ENCODE results near the gene LPIN2.

Gene LPIN2

DNA sequence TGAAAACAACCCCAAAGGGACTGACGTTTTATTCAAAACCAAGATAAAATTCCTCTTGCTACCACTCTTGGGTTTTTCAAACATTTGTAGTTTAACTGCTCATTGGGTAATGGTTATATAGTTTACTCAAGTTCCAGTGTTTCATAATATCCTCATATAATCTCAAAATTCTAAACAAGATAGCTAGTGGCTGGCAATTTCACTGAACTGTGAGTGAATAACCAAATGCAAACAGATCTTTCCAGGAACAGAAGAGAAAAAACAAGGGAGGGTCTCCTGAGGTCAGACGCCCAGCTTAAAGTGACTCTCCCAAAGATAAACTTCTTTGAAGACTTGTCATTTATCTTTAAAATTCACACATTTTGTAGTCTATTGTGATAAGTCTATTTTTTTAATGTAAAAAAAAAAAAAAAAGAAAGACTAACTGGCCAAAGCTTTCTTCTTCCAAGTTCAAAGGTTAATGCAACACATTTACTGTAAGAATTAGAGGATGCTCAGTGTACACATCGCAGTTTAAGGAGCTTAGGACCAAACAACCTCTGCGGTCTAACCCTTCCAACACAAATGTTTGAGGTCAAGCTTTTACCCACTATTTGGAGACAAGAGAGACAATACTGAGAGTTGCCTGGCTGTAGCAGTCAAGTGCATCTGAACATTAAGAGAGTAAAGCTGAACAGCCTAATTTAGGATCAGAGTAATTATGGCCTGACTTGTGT is 26.6 kb downstream of the LPIN2 start:
- peak; percentile 74 to 75 for DNase-seq
- TF ChIP-seq GATA1 (IDR thresholded peaks at IDR 0.05; ENCODE audit: low read depth, low read length) (no peak), POLR2A (IDR thresholded peaks at IDR 0.05; ENCODE audit: low read length) (no peak)

DNA sequence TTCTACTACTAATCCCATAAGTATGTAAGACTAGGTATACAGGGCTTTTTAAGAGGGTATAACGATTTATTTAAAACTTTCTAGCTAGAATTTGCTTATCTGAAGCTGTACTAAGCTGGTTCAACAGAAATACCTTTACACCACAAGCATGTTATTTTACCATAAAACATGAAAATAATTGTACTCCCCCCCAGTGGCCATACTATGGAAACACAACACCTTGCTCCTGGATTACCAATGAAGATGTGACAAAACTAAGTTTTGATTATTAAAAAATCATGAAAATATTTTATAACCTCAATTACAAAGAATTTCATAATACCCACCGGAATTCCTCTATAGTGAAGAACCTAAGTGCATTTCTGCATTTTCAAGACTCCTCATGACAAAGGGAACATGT is 27.3 kb downstream of the LPIN2 start:
- TF ChIP-seq POLR2A (IDR thresholded peaks at IDR 0.05; ENCODE audit: low read length): no peak
- DNase-seq: peak; percentile 65 to 76

DNA sequence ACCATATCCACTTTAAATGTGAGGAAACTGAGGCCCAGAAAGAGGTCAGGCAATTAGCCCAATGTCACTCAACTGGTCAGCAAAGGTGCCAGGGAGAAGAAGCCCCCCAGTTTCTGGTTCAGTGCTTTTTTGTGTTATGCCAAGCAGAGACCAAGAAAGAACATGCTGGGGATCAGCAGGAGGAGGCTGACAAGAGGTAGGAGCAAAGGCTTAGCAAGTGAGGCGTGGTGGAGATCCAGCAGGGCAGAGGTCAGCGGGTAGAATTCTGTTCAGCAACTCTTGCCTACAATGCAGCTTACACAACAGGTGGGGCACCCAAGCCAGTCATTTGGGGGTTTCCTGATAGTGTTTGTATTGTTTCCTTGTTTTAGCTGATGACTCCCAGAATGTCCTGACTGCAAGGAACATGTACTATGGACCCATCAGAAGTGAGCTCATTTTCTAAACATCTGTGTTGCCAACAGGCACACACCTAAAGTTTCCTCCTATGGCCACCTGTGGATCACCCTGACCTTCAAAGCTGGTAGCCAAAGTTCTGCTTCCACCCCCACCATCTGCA is 28.2 kb downstream of the LPIN2 start:
- TF ChIP-seq GATA1 (IDR thresholded peaks at IDR 0.05; ENCODE audit: low read depth, low read length) (no peak), POLR2A (IDR thresholded peaks at IDR 0.05; ENCODE audit: low read length) (no peak)
- DNase-seq: no peak

DNA sequence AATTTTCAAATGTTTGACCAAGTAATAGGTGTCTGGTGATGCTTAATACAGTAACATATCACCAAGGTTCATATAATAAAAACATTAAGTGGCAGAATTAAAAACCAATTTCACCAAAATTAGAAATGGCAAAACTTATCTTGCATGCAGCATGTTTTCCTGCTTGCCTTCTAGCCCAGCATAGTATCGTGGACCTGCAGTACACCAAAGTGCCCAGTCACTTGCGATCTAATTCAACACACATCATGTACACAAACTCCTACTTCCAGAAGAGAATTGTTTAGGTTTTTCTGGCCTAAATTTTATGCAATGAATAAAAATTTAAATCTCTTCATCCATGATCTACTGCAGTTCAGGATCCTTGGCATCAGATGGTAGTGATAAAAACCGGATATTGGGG is 28.9 kb downstream of the LPIN2 start:
- no peak for TF ChIP-seq POLR2A (IDR thresholded peaks at IDR 0.05; ENCODE audit: low read length)
- TF ChIP-seq GATA1 (IDR thresholded peaks at IDR 0.05; ENCODE audit: low read depth, low read length): no peak
- DNase-seq: peak; percentile 77 to 79

DNA sequence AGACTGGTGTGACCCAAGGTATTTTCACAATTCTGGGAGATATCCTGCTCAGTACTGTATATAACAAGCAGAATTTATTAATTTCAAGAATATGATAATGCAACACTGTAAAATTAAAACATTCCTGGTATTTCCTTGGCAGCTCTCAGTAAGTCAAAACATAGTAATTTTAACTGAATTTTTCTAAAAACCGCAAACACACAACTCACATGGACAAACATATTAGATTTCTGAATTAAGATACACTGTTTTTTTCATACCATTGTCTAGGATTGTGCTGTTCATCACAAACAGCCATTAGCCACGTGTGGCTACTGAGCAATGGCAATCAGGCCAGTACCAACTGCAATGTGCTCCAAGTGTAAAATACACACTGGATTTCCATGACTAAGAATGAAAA is 29.6 kb downstream of the LPIN2 start:
- TF ChIP-seq POLR2A (IDR thresholded peaks at IDR 0.05; ENCODE audit: low read length) (no peak), GATA1 (IDR thresholded peaks at IDR 0.05; ENCODE audit: low read depth, low read length) (no peak)
- DNase-seq: no peak

DNA sequence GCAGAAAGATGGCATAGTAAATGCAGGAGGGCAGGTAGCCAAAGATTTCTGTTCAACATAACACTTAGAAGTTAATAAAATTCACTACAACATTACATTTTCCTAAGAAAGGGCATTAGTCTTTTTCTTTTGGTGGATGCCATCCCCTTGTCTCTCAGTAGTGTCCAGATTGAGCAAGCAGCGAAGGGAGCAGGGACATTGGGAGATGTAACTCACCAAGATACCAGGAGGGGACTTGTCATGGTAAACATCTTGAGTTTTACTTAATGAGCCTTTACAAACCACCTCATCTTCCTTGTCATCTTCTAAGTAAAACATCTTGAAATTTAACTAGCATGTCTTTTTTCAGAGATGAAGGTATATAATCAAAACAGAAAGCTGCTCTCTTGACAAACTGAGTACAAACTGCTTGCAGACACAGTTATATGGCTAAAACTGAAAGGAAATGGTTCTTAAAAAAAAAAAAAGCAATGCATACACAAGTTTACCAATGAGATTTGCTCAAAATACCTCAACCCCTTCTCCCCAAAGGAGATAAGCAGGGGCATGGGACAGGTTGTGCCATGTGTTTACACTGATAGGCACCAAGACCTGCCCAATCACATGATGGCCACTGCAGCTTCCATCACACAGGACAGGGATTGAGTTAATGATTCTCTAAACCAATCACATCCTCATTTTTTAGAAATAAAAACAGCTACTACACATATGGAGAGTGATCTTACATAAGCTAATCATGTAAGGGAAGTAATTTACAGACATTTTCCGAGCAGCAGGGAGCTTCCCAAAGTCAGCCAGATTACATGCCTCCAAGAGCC is 30.3 kb downstream of the LPIN2 start:
- peak; percentile 68 for TF ChIP-seq POLR2A (IDR thresholded peaks at IDR 0.05; ENCODE audit: low read length)
- peak; percentile 19 for TF ChIP-seq GATA1 (IDR thresholded peaks at IDR 0.05; ENCODE audit: low read depth, low read length)
- peak; percentile 92 to 95 for DNase-seq

DNA sequence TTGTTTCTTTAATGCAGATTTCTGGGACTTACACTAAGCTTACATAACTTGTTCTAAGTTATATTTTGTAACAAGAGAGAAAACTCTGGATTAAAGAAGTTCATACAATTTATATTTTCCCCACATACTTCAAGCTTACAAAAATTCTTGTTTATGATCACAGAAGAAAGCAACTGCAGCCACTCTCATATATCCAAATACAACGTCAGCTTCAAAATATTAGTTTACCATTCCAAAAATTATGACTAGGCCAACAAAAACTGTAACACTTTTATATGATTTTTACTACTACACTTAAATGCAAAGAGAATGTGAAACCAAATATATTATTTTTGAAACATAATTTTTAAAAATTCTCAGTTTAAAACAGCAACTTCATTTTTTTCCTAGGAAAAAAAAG is 30.9 kb downstream of the LPIN2 start:
- TF ChIP-seq POLR2A (IDR thresholded peaks at IDR 0.05; ENCODE audit: low read length): no peak
- no peak for TF ChIP-seq GATA1 (IDR thresholded peaks at IDR 0.05; ENCODE audit: low read depth, low read length)
- DNase-seq: no peak

DNA sequence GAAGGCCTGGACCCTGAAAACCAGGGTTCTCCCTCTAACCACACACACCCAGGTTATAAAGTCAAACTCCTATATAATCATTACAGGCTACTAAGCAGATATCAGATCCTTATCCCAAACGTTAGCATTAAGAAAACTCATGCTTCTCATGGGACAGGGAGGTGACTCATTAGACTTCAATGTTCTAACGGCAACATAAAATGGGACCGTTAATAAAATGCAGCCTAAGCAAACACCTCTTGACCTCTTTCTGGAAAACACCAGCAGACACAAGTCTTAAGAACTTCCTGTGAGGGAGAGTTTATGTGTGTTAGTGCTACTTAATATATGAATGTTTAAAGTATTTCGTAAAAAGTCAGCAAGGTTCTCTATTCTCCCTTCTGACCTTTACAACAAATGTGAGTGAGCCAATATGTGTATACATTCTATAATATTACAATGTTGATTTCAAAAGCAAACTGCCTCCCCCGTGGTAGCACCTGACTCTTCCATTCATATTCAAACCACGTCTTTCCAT is 31.7 kb downstream of the LPIN2 start:
- no peak for TF ChIP-seq GATA1 (IDR thresholded peaks at IDR 0.05; ENCODE audit: low read depth, low read length)
- no peak for TF ChIP-seq POLR2A (IDR thresholded peaks at IDR 0.05; ENCODE audit: low read length)
- DNase-seq: peak; percentile 45 to 66

DNA sequence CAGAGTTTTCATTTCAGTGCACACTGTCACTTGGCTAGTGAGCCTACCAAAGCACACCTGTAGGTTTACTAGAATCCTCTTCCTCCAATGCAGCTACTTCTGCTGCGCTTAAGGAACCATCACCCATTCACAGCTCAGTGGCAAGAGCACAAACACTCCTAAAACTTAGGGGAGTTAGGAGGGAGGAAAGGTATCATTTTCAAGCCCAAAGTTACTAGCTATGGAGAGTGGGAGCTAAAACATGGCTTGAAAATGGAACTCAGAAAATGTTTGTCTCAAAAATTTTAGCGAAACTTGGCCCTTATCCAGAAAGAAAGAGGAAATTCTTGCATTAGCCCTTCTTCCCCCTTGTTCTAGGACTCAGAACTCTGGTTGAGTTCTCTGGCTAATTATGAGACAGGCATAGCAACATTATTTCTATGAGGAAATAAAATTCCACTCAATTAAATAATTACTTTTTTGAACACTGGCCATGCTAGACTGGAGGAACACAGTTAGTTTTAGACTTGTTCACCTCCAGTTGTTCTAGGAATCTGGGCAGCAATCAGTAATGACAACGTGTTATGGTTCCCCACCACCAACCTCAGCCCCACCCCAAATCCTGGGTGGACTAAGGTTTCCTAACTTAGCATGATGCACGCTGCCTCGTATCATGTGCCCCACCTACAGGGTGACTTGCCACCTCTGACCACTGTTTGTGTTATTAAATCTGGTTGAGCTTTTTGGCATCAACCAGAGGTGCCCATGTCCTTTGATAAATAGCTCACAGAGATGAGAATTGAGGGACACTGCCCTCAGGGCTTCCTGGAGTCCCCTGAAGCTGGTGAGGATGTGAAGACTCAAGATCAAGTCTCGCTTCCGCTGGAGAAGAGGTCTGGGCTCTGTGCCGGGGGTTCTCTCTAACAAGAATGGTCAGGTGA is 32.8 kb downstream of the LPIN2 start:
- DNase-seq: peak; percentile 71 to 75
- TF ChIP-seq GATA1 (IDR thresholded peaks at IDR 0.05; ENCODE audit: low read depth, low read length) (no peak), POLR2A (IDR thresholded peaks at IDR 0.05; ENCODE audit: low read length) (peak; percentile 18)

DNA sequence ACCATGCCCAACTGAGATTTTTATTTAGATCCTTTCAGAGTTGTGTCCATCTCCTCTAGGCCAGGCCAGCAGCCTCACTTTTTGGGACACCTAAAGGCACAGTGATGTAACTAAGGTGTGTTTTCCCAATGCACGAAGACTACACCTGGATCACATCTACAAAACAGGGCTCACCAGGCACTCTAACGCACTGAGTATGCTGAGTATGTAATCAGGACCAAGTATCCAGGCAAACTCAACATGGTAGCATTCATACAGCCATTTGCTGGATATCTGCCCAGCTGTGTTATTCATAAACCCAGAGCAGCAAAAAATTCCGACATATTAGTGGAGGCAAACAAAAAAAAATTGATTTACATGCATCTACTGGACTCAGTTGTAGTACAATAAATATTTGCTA is 33.8 kb downstream of the LPIN2 start:
- no peak for DNase-seq
- TF ChIP-seq POLR2A (IDR thresholded peaks at IDR 0.05; ENCODE audit: low read length) (no peak), GATA1 (IDR thresholded peaks at IDR 0.05; ENCODE audit: low read depth, low read length) (no peak)

DNA sequence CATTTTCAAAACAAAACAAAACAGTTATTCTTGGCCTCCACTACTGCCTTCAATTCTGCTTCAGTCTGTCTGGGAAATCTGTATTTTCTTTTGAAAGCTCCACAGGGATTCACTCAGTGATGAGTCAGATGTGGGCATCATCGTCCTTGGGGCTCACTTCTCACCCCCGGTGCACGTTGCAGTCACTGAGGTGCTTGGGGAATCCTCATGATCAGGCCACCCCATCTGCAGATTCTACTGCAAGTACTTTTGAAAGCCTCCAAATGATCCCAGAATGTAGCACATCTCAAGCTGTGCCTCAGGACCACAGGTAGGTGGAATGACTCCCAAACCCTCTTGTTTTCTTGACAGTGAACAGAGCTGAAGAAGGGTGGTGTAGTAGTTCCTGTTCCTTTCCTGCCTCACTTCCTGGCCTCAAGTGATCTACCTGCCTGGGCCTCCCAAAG is 34.3 kb downstream of the LPIN2 start:
- TF ChIP-seq POLR2A (IDR thresholded peaks at IDR 0.05; ENCODE audit: low read length): no peak
- no peak for TF ChIP-seq GATA1 (IDR thresholded peaks at IDR 0.05; ENCODE audit: low read depth, low read length)
- no peak for DNase-seq

DNA sequence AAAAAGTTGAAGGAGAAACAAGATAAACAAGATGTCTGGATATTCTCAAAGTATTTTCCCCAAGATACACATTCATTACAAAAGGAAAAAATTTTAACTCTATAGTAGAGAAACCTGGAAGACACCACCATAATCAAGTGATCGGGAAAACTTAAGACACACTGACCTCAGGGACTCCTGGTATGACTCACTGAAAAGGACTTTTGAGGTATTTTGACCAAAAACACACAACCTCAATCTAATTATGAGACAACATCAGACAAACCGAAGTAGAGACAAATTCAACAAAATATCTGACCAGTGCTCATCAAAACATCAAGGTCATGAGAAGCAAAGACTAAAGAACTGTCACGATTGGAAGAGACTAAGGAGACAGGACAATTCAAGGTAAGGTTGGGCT is 34.7 kb downstream of the LPIN2 start:
- TF ChIP-seq GATA1 (IDR thresholded peaks at IDR 0.05; ENCODE audit: low read depth, low read length): no peak
- TF ChIP-seq POLR2A (IDR thresholded peaks at IDR 0.05; ENCODE audit: low read length): no peak
- no peak for DNase-seq

Measured in erythroblast (primary cell).